HG03097 (cell line): ENCODE results near the gene TNFRSF8.
"Not testable (repeated sequence)": the region's sequence is repeated elsewhere in the genome, so short reads cannot be mapped to it uniquely, and the experiment has no call there.

Experiments used
- ATAC-seq: cut with Tn5 transposase; IDR thresholded peaks from one replicate; pipeline ENCODE4 v1.9.1; 2021; ENCODE audit not compliant: unreplicated experiment, low FRiP score

Gene TNFRSF8

DNA sequence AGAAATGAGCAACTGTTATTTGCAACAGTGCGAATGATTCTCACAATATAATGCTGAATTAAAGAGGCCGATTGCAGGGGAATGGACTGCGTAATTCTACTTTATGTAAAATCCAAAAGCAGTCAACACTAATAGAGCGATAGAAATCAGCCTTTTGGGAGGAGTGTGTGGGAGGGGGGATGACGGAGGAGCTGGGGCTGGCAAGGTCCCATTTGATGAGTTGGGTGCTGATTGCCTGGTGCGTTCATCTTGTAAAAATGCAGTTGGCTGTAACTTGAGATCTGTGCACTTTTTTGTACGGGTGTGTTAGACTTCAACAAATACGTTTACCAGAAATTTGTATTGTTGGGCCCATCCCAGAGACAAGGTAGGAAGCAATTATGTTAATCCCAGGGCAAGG, 20.7 kb downstream of the TNFRSF8 start:
- ATAC-seq = no peak

- ATAC-seq = no peak
Observed at GRCh38 chr1:12085643-12086260, 22.6 kb downstream of the TNFRSF8 start.

DNA sequence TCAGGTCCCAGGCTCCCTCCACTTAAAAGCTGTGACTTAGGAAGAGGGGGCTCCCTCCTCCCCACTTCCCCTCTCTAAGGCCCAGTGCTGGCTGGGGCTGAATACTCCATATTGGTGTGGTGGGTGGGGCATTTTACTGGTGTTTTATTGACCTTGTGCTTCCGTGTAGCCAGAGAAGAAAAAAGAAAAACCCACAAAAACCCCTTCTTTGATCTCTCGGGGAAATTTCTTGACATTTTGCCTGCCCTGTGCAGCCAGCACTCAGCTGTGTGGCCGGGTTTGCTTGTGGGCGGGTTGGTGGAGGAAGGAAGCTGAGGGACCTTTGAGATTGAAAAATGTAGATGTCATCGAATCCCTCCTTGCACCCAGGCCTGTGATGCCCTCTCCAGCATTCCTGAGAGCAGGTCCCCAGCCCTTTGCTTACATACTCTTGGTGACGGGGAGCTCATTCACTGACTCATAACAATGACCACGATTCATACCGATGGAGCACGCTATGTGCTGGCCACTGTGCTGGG, 24.8 kb downstream of the TNFRSF8 start:
- peak; percentile 47 for ATAC-seq

GRCh38 chr1:12088607-12089006, 25.5 kb downstream of the TNFRSF8 start:
- no peak for ATAC-seq

DNA sequence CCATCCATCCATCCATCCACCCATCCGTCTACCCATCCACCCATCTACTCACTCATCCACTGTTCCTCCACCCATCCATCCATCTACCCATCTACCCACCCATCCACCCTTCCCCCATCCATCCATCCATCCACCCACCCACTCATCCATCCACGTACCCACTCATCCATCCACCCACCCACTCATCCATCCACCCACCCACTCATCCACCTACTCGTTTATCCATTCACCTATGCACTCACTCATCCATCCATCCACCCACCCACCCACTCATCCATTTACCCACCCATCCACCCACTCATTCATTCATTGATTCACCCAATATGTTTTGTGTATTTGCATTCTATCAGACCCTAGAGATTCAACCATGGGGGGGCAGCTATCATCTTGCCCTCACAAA, 27.2 kb downstream of the TNFRSF8 start:
- no peak for ATAC-seq

DNA sequence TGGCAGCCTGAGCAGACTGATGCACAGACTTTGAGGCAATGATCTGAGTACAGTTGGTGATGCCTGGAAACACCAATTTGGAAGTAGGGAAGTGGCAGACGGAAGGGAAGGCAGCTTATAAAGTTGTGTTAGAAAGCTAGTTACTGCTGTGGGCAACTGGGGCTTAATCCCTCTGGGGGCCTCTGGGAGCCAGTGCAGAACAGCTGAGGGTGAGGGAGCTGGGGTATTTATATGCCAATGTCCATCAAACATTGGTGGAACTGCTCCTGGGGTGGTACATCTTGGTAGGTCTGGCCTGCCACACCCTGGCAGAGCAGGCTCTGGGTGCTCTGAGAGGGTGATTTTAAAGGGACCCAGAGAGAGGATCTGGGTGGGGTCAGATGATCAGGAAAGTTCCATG, 28.1 kb downstream of the TNFRSF8 start:
- no peak for ATAC-seq

DNA sequence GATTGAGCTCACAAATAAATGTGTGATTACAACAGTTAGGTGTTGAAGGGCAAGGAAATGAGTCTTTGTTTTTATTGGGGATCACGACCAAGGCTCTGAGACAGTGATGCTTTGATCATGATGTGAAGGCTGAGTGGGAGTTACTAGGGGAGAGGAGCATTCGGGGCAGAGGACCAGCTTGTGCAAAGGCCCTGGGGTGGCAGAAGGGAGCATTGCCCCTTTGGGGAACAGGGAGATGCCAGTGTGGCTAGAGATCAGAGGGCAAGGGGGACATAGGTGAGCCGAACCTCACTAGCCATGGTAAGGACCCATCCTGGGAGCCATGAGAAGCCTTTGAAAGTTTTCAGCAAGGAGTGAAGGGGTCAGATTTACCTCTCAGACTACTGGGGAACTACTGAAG, 31.1 kb downstream of the TNFRSF8 start:
- no peak for ATAC-seq

- no peak for ATAC-seq
Observed at GRCh38 chr1:12095452-12096263, 32.6 kb downstream of the TNFRSF8 start.

DNA sequence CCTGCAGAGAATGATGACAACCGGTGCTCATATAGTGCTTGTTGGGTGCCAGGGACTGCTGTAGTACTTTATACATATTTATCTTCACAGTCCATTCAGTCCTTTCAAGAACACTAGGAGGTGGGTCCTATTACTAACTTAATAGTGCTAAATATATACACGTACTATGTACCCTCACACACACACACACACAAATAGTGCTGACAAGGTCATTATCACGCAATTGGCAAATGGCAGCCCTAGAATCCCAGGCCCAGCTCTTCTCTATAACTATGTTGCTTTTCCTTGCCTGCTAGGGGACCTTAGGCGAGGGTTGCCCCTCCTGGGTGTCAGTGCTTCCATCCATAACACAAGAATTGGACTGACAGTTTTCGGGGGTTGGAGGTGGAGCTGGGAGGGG, 33.5 kb downstream of the TNFRSF8 start:
- ATAC-seq = no peak

- ATAC-seq = no peak
Observed at GRCh38 chr1:12097321-12097720, 34.2 kb downstream of the TNFRSF8 start.

- no peak for ATAC-seq
Observed at GRCh38 chr1:12098786-12099185, 35.7 kb downstream of the TNFRSF8 start.

DNA sequence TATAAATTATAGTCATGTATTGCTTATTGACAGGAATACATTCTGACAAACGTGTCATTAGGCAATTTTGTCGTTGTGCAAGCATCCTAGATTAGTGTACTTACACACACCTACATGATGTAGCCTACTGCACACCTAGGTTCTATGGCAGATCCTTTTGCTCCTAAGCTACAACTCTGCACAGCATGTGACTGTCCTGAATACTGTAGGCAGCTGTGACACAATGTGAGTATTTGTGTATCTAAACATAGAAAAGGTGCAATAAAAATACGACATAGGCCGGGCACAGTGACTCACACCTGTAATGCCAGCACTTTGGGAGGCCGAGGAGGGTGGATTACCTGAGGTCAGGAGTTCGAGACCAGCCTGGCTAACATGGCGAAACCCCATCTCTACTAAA, 36.5 kb downstream of the TNFRSF8 start:
- no peak for ATAC-seq

DNA sequence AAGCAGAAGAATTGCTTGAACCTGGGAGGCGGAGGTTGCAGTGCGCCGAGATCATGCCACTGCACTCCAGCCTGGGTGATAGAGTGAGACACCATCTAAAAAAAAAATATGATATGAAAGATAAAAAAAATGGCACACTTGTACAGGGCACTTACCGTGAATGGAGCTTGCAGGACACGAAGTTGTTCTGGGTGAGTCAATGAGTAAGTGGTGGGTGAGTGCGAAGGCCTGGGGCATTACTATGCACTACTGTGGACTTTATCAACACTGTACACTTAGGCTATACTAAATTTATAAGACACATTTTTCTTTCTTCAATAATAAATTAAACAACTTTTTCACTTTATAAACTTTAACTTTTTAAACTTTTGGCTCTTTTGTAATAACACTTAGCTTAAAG, 37.0 kb downstream of the TNFRSF8 start:
- ATAC-seq = no peak

DNA sequence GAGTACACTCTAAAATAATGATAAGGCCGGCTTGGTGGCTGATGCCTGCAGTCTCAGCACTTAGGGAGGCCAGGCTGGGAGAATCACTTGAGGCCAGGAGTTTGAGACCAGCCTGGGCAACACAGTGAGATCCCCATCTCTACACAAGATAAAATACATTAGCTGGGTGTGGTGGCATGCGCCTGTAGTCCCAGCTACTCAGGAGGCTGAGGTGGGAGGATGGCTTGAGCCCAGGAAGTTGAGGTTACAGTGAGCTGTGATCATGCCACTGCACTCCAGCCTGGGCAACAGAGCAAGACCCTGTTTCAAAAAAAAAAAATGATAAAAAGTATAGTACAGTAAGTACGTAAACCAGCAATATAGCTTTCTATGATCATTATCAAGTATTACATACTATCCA, 38.0 kb downstream of the TNFRSF8 start:
- ATAC-seq = not testable (repeated sequence)

DNA sequence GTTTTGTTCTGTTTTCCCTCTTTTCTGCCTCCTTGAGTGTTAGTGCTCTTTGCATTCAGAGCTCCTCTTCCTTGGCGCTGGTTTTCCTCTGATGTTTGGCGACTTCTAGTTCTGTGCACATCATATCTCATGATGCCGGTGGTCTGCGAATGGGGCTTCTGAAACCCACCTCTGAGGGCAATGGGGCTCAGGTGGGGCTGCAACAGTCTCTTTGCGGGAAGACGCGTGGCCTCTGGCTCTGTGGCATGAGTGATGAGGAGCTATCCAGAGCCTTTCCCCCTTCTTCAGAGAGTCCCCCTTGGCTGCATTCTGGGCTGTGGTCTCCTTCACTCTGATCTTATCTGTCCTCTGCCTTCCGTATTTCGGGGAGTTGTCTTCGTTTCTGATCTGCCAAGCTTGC, 39.0 kb downstream of the TNFRSF8 start:
- no peak for ATAC-seq

DNA sequence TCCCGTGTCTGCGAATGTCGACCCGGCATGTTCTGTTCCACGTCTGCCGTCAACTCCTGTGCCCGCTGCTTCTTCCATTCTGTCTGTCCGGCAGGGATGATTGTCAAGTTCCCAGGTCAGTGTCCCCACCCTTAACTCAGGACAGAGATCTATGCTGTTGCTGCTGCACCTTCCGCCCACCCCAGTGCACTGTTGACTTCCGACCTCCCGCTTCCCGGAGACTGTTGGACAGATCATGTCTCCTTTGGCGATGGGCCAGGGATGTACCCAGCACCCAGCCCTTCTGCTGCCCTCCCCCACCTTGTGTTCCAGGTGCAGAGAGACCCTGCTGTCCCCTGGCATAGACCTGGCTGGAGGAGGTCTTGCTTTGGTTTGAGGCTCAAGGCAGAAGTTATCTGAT, 41.3 kb downstream of the TNFRSF8 start:
- no peak for ATAC-seq

DNA sequence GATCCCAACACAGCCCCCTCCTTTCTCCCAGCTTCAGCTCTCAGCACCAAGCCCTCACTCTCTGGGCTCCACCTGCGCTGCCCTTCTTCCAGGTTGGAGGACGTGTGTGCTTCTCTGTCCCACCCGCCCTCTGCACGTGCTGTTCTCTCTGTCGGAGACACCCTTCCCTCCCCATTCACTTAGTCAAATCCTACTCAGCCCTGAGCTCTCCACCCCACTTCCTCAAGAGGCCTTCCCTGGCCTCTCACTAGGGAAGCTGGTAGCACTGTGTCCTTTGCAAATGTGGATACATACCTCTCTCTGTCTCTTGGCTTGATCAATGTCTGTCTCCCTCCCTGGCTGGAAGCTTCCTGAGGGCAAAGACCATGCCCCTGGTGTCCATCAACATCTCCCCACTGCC, 43.0 kb downstream of the TNFRSF8 start:
- no peak for ATAC-seq

- not testable (repeated sequence) for ATAC-seq
Observed at GRCh38 chr1:12106861-12107260, 43.8 kb downstream of the TNFRSF8 start.

GRCh38 chr1:12107718-12108117, 44.6 kb downstream of the TNFRSF8 start:
- no peak for ATAC-seq

GRCh38 chr1:12109901-12110300, 46.8 kb downstream of the TNFRSF8 start:
- ATAC-seq = no peak

- no peak for ATAC-seq
Observed at GRCh38 chr1:12111741-12112140, 48.6 kb downstream of the TNFRSF8 start.

GRCh38 chr1:12112711-12113161, 49.6 kb downstream of the TNFRSF8 start:
- ATAC-seq = no peak
